Neural cell (in vitro differentiated cells): ENCODE data around the gene KRTDAP. TPM values are rescaled to one million over a fixed set of nuclear protein-coding genes. Genes with fewer than 3 reads are reported as not detected.
A peak's percentile ranks its signal among the peaks of the same experiment; 100 is the strongest.
"Not testable (repeated sequence)": the region's sequence is repeated elsewhere in the genome, so short reads cannot be mapped to it uniquely, and the experiment has no call there.

Experiments
- H2AFZ ChIP-seq: fragments of 200-600, 300-800 bp; sonication (generic), shearing (Covaris generic); 2 replicates; pipeline ENCODE4 v1.6.0; 2014; ENCODE audit warnings: low read depth, mild to moderate bottlenecking, antibody characterized with exemption, low read length, moderate library complexity
- H3F3A ChIP-seq: fragments of 200-600 bp; shearing (Covaris generic); 2 replicates; pipeline ENCODE4 v1.6.1; 2016; ENCODE audit warnings: mild to moderate bottlenecking, moderate library complexity, mixed read lengths, antibody characterized with exemption, low read length; ENCODE audit not compliant: insufficient read depth, poor library complexity, severe bottlenecking
- H3K27ac ChIP-seq: fragments of 200-600, 300-800 bp; sonication (generic), shearing (Covaris generic); 2 replicates; pipeline ENCODE4 v1.5.1; 2014; ENCODE audit warnings: mild to moderate bottlenecking, low read length, moderate library complexity
- H3K27me3 ChIP-seq: fragments of 300-800, 200-600 bp; sonication (generic), shearing (Covaris generic); 2 replicates; pipeline ENCODE4 v1.6.0; 2014; ENCODE audit warnings: mild to moderate bottlenecking, low read depth, low read length, moderate library complexity; ENCODE audit not compliant: insufficient read depth
- H3K36me3 ChIP-seq: fragments of 300-800, 200-600 bp; sonication (generic), shearing (Covaris generic); 2 replicates; pipeline ENCODE4 v1.5.1; 2014; ENCODE audit warnings: mild to moderate bottlenecking, antibody characterized with exemption, low read length, moderate library complexity; ENCODE audit not compliant: insufficient read depth
- H3K4me2 ChIP-seq: fragments of 300-800, 200-600 bp; sonication (generic), shearing (Covaris generic); 2 replicates; pipeline ENCODE4 v1.6.0; 2014; ENCODE audit warnings: mild to moderate bottlenecking, low read length
- H3K4me3 ChIP-seq: fragments of 300-800, 200-600 bp; sonication (generic), shearing (Covaris generic); 2 replicates; pipeline ENCODE4 v1.5.1; 2014; ENCODE audit warnings: mild to moderate bottlenecking, low read length, moderate library complexity
- H3K79me2 ChIP-seq: fragments of 200-600 bp; shearing (Covaris generic); replicated peaks from 2 replicates; pipeline ENCODE4 v1.6.0; 2014; ENCODE audit warnings: mild to moderate bottlenecking, low read length, moderate library complexity; ENCODE audit not compliant: insufficient read depth
- H3K9ac ChIP-seq: fragments of 300-800, 200-600 bp; sonication (generic), shearing (Covaris generic); 2 replicates; pipeline ENCODE4 v1.6.1; 2016; ENCODE audit warnings: mild to moderate bottlenecking, low read length, mixed read lengths
- H3K9me2 ChIP-seq: fragments of 200-600 bp; shearing (Covaris generic); 2 replicates; pipeline ENCODE4 v1.6.1; 2016; ENCODE audit warnings: mild to moderate bottlenecking, low read length, mixed read lengths; ENCODE audit not compliant: insufficient read depth
- H3K9me3 ChIP-seq: fragments of 200-600, 300-800 bp; sonication (generic), shearing (Covaris generic); 2 replicates; pipeline ENCODE4 v1.6.1; 2016; ENCODE audit warnings: mild to moderate bottlenecking, mixed run types, low read length, moderate library complexity, mixed read lengths
- H4K20me1 ChIP-seq: fragments of 200-600 bp; shearing (Covaris generic); 2 replicates; pipeline ENCODE4 v1.6.1; 2016; ENCODE audit warnings: mild to moderate bottlenecking, mixed run types; ENCODE audit not compliant: insufficient read depth
- EP300 ChIP-seq: fragments of 450-650 bp; conservative IDR thresholded peaks from 2 replicates; pipeline ENCODE4 v1.6.1; 2014; ENCODE audit warnings: antibody characterized with exemption, mild to moderate bottlenecking, moderate library complexity; ENCODE audit not compliant: poor library complexity, severe bottlenecking
- MXI1 ChIP-seq: fragments of 450-650 bp; conservative IDR thresholded peaks from 2 replicates; pipeline ENCODE4 v1.6.1; 2014; ENCODE audit warnings: antibody characterized with exemption, mild to moderate bottlenecking; ENCODE audit not compliant: poor library complexity, severe bottlenecking
- POLR2AphosphoS5 ChIP-seq: IDR thresholded peaks from 2 replicates; pipeline ENCODE4 v1.6.1; 2012
- RAD21 ChIP-seq: fragments of 450-650 bp; conservative IDR thresholded peaks from 2 replicates; pipeline ENCODE4 v1.6.1; 2014; ENCODE audit warnings: antibody characterized with exemption, mild to moderate bottlenecking, moderate library complexity
- SMC3 ChIP-seq: fragments of 450-650 bp; conservative IDR thresholded peaks from 2 replicates; pipeline ENCODE4 v1.6.1; 2014; ENCODE audit warnings: antibody characterized with exemption, mild to moderate bottlenecking, moderate library complexity; ENCODE audit not compliant: poor library complexity
- polyA plus RNA-seq: library from polyadenylated mRNA; depleted of rRNA; stranded (reverse); fragments of >200 nt; gene quantifications from 2 replicates; pipeline ENCODE4 v1.2.3, GENCODE V29; 2014
- TF ChIP-seq, protein P1 (sequence below): IDR thresholded peaks from 2 replicates; pipeline ENCODE4 v1.6.1; 2012; ENCODE audit warnings: borderline replicate concordance

Gene KRTDAP
- polyA plus RNA-seq, 1 donor from 2014 or later = not detected

- H3K27ac ChIP-seq = no peak overlapping the region
- peak; percentile 26 for TF ChIP-seq POLR2AphosphoS5
- TF ChIP-seq, protein P1, sequence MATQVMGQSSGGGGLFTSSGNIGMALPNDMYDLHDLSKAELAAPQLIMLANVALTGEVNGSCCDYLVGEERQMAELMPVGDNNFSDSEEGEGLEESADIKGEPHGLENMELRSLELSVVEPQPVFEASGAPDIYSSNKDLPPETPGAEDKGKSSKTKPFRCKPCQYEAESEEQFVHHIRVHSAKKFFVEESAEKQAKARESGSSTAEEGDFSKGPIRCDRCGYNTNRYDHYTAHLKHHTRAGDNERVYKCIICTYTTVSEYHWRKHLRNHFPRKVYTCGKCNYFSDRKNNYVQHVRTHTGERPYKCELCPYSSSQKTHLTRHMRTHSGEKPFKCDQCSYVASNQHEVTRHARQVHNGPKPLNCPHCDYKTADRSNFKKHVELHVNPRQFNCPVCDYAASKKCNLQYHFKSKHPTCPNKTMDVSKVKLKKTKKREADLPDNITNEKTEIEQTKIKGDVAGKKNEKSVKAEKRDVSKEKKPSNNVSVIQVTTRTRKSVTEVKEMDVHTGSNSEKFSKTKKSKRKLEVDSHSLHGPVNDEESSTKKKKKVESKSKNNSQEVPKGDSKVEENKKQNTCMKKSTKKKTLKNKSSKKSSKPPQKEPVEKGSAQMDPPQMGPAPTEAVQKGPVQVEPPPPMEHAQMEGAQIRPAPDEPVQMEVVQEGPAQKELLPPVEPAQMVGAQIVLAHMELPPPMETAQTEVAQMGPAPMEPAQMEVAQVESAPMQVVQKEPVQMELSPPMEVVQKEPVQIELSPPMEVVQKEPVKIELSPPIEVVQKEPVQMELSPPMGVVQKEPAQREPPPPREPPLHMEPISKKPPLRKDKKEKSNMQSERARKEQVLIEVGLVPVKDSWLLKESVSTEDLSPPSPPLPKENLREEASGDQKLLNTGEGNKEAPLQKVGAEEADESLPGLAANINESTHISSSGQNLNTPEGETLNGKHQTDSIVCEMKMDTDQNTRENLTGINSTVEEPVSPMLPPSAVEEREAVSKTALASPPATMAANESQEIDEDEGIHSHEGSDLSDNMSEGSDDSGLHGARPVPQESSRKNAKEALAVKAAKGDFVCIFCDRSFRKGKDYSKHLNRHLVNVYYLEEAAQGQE = no peak
- no peaks in the 10 kb centered on the region for H3K9me3 ChIP-seq
- H3K9me2 ChIP-seq = no peaks in the 10 kb centered on the region
- no peaks in the 10 kb centered on the region for H3K36me3 ChIP-seq
- no peaks in the 10 kb centered on the region for H4K20me1 ChIP-seq
- no peaks in the 10 kb centered on the region for H3K27me3 ChIP-seq
- no peak overlapping the region for H2AFZ ChIP-seq
- no peaks in the 10 kb centered on the region for H3K79me2 ChIP-seq
- no peak overlapping the region for H3K4me3 ChIP-seq
- H3K4me2 ChIP-seq = no peak overlapping the region
- H3K9ac ChIP-seq = no peak overlapping the region
- no peaks in the 10 kb centered on the region for H3F3A ChIP-seq
Observed at GRCh38 chr19:35462476-35462953, 27.7 kb downstream of the KRTDAP start.

- H3K27me3 ChIP-seq = not testable (repeated sequence)
Observed at GRCh38 chr19:35461788-35462187, 28.5 kb downstream of the KRTDAP start.

GRCh38 chr19:35461060-35461459 is 29.2 kb downstream of the KRTDAP start:
- Histone ChIP-seq H3K27ac (no peak overlapping the region), H3K9ac (no peak overlapping the region), H4K20me1 (no peaks in the 10 kb centered on the region), H3K9me2 (no peaks in the 10 kb centered on the region), H3K4me2 (no peak overlapping the region), H3K79me2 (no peaks in the 10 kb centered on the region), H2AFZ (no peak overlapping the region), H3K27me3 (no peaks in the 10 kb centered on the region), H3K4me3 (no peak overlapping the region), H3K36me3 (no peaks in the 10 kb centered on the region), H3F3A (no peaks in the 10 kb centered on the region), H3K9me3 (no peaks in the 10 kb centered on the region)
- TF ChIP-seq SMC3 (no peak), RAD21 (no peak), MXI1 (no peak), EP300 (no peak)
- TF ChIP-seq, protein P1 = no peak

More at GRCh38 chr19:35461788-35462187, 28.5 kb downstream of the KRTDAP start:
- H2AFZ ChIP-seq, H3K36me3 ChIP-seq, H3K4me3 ChIP-seq, H3K9me2 ChIP-seq, H3F3A ChIP-seq, H3K79me2 ChIP-seq, H3K4me2 ChIP-seq, H4K20me1 ChIP-seq, H3K27ac ChIP-seq, H3K9me3 ChIP-seq, H3K9ac ChIP-seq: not testable (repeated sequence)
